ENCODE data around the gene MCAM.

The MCAM gene

DNA sequence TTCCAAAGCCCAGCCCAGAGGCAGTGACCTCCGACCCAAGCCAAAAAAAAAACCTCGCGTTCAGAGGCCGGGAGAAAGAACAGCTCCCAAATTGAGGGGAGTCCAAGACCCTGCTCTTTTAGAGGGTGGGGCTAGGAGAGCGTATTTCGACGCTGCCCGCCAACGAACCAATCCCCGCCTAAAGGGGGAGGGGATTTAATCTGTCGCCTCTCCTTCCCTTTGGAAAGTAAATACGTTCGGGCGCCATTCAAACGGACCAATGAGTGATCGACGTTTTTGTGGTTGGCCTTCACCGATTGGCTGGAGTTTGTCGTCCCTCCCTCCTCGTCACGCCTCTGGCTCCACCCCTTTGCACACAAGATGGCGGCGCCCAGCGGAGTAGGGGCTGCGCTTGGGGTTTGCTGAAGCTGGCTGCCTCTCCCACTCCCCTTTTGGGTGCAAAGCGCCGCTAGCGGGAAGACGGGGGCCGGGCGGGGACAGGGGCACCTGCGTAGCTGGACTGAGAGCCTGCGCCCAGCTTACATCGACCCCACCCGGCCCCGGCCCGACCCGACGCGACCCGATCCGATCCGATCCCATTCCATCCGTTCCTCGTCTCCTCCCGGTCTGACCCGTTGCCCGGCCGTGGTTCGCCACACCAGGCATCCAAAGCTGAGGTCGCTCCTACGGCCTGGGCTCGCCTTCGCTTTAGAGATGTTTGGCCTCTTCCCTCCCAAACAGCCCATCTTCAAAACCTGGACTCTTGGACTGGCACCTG lies 17.4 kb upstream of the MCAM start, which contains the start of gene RNF26:
TSS of gene RNF26 (plus strand) at position 354 of the 757 bp plus-strand sequence. CDS start 596 bp downstream, outside the sequence.
- H3K27ac ChIP-seq: peak within 1 kb of the TSS; percentile 33
- peak; percentile 82 for DNase-seq (ENCODE audit: low read depth, low spot score)

DNA sequence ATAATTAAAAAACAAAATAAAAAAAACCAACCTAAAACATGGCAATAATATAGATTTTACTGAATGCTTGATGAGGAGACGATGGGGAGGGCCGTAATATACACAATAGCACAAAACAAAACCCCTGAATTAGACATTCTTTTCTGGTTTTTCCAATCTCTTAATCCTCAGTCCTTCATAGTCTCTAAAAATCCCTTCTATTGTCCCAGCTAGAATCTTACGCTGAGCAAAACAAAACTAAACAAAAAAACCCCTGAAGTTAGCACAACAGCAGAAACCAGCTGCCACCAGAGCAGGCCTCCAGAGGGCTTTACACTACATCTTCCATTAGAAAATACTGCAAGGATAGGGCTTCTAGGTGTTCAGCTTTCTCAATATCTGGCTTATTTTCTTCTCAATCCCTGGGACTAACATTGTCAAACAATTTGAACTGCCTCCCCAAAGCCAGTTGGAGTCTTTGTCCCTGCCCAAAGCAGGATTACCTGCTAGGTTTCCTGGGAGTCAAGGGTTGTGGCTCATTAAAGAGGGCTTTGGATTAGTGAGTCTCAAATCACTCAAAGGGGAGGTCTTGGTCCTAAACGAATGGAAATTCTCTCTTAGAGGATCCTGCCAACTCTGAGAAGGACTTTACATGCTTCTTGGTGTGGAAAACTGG lies 15.3 kb upstream of the MCAM start:
- DNase-seq (ENCODE audit: low read depth, low spot score): no peak
- no peak overlapping the region for H3K27ac ChIP-seq

DNA sequence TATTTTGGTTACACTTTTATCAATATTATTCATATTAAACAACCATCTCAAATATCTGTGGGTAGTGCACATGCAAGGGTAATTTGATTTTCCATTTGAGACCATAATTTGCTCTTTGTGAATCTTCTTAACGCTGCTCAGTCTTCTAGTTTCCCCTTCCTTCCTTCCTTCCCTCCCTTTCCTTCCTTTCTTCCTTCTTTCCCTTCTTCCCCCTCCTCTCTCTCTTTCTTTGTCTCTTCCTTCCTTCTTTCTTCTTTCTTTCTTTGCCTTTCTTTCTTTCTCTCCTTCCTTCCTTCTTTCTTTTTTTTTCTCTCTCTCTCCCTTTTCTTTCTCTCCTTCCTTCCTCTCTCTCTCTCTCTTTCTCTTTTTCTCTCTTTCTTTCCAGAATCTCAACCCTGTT lies 13.3 kb upstream of the MCAM start:
- DNase-seq (ENCODE audit: low read depth, low spot score): no peak
- no peak overlapping the region for H3K27ac ChIP-seq

DNA sequence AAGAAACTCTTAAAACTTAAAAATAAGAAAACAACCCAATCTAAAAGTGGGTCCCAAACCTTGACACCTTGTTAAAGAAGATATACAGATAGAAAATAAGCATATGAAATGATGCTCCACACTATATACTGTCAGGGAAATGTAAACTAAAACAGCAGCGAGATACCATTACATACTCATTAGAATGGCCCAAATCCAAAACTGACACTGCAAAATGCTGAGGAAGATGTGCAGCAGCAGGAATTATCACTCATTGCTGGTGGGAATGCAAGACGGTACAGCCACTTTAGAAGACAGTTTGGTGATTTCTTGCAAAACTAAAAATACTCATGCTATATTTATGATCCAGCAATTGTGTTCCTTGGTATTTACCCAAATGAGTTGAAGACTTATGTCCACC lies 12.4 kb upstream of the MCAM start:
- H3K27ac ChIP-seq: no peak overlapping the region
- DNase-seq (ENCODE audit: low read depth, low spot score): no peak

DNA sequence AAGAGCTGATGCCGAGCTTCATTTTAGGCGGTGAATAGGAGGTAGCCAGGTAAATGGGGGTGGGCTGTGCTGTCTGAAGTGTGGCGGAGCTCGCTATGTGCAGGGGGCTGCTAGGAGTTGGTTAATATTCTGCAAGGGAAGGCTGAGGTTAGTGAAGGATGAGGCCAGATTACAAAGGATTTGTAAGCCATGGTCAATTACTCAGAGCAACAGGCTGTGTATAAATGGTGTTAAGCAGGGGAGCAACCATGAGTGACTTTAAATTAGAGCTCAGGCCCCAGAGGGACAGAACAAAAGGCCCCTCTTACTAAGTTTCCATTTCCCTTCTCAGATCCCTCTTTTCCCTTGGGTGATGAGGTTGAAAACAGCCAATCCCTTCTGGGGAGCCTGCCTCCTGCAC lies 7.3 kb upstream of the MCAM start:
- no peak overlapping the region for H3K27ac ChIP-seq
- no peak for DNase-seq (ENCODE audit: low read depth, low spot score)

DNA sequence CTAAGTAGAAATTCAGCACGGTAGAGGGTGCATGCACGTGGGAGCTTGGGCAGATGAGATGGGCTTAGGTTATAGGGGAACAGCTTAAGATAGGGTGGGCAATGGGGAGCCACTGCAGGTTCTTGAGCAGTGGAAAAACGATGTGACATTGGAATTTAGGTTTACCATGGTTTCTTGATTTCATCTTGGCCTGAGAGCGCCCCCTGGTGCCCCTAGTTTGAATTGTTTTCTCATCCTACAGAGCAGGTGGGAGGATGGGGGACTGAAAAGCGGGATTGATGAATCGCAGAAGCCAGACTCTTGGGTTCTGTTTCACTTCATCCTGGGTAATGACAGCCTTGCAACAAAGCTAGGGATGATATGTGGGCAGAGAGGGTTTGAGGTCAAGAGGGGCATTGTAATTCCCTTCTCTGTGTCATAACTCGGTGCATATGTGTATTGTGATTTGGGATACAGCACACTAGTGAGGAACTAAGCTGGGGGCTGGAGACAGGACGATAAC lies 6.7 kb upstream of the MCAM start:
- no peak for DNase-seq (ENCODE audit: low read depth, low spot score)
- no peak overlapping the region for H3K27ac ChIP-seq

DNA sequence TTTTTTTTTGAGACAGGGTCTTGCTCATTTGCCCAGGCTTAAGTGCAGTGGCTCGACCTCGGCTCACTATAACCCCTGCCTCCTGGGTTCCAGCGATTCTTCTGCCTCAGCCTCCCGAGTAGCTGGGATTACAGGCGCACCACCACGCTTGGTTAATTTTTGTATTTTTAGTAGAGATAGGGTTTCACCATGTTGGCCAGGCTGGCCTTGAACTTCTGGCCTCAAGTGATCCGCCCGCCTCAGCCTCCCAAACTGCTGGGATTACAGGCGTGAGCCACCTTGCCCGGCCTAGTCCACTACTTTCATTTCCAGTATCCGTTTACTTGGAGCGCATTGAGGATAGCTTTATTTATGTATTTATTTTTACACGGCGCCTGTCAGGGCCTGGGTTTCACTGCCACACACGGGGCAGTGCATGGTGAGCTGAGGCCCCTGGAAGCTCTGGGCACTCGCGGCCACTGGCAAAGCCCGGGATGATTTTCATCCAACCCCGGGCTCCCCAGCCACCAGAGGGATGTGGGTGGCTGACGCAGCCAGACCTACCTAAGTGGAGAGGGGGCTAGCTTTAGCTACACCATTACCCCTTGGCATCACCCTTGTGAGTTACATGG lies 6.1 kb upstream of the MCAM start:
- no peak overlapping the region for H3K27ac ChIP-seq
- no peak for DNase-seq (ENCODE audit: low read depth, low spot score)

DNA sequence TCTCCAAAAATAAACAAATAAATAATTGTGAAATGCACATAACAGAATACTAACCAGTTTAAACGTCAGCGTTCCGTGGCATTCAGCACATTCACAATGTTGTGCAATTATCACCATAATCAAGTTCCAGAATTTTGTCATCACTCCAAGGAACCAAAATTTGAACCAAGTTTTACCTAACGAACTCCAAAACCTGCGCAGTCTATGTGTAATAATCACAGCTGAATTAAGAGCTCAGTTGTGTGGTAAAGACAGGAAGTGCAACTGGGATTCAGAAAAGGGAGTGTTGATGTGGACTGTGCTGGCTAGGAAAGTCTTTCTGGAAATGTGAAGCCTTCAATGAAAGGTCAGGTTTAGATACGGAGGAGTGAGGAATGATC lies 5.4 kb upstream of the MCAM start:
- DNase-seq (ENCODE audit: low read depth, low spot score): no peak
- H3K27ac ChIP-seq: no peak overlapping the region

DNA sequence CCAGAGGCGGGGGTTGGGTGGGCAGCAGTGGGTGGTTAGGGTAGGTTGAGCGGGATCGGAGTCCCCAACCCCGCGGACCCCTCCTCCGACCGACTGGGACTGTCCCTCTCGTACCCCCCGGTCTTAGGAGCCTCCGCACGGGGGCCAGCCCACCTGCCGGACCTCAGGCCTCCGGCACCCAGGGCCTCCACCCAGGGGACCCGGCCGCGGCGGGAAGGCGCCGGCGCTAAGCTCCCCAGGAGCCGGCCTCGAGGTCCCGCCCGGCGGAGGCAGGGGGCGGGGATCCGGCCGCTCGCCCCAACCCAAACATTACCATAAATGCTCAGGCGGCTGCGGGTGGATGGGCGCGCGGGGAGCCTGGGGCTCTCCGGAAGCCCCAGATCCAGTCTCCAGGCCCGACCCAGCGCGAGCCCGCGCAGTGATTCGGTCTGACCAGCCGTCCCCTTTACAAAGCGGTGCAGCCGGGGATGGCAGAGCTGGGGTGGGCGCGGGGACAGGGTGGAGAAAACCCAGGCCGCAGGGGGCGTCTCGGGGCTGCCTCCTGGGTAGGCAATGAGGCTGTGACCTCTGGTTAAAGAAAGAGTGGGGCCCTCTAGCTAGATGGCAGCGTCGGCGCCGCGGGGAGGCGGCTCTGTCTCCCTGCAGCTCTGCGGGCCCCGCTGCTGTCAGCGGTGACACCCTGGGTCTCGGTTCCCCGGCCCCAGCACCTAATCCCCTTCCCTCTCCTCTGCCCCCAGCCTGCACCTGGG lies 4.0 kb upstream of the MCAM start:
- DNase-seq (ENCODE audit: low read depth, low spot score): no peak
- peak overlapping the region; percentile 8 for H3K27ac ChIP-seq

DNA sequence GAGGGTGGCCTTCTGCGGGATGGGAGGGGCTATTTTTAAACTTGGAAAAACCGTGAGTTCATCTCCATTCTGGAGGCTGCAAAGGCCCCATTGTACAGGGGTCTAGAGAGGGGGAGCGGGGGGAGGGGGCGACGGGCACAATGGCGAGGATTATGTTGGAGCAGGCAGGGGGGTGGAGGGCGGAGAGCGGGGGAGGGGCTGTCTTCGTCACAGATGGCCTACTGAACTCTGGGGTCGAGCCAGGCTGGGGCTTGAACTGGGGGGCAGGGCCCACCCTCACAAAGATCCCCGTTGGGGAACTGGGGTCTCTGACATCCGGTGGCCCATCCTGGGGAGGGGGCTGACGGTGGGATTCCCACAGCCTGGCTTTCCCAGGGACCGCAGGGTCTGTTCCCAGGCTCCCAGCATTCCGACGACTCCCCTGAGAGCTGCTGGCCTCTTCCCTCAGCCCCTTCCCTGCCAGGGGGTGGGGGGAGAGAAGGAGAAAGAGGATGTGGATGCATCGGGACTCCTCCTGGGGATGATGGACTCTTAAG lies 3.4 kb upstream of the MCAM start:
- no peak overlapping the region for H3K27ac ChIP-seq
- DNase-seq (ENCODE audit: low read depth, low spot score): no peak

DNA sequence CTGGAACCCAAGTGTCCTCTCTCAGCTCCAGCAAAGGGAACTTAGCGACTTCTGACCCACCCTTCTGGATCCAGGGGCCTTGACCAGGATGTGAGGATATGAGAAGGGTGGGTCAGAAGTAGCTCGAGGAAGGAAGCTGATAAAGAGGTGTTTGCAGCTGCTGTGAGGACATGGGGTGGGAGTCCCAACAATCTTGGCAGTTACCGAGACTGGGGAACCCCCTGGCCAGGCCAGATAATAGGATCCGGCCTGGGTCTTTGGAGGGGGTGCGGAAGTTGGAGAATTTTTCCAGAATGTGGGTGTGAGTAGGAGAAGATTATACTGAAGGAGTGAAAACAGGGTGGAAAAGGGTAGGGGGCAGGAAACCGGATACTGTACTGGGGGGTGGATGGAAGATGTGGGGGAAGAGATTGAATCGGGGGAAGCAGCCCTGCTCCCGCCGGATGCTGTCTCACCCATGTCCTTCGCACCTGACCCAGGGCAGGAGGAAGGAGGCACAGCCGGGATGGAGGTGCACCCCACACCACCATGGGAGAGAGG lies 2.8 kb upstream of the MCAM start:
- no peak for DNase-seq (ENCODE audit: low read depth, low spot score)
- peak overlapping the region; percentile 84 for H3K27ac ChIP-seq

DNA sequence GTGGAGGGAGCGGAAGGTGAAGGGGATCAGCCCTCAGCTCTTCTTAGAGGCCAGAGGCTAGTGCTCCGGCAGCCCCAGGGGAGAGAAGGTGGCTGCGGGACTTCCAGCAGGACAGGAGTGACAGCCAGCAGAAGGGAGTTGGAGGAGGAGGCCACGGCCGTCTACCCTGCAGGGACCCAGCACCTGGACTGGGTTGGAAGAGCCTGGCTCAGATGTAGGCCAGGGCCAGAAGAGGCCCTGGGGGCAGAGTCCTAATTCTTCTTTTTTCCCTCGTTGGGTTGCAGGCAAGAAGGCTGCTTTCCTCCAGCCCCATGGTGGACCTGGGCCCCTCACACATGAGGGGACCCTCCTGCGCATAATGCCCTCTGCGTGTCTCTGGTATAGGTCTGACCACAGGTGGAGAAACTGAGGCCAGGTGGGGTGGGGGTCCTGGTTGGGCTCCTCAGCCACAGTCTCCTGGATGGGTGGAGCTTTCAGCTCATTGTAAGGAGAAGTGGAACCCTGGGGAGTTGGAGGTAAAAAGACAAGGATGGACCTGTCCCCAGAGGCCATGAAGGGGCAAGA lies 2.3 kb upstream of the MCAM start:
- H3K27ac ChIP-seq: peak overlapping the region; percentile 84

DNA sequence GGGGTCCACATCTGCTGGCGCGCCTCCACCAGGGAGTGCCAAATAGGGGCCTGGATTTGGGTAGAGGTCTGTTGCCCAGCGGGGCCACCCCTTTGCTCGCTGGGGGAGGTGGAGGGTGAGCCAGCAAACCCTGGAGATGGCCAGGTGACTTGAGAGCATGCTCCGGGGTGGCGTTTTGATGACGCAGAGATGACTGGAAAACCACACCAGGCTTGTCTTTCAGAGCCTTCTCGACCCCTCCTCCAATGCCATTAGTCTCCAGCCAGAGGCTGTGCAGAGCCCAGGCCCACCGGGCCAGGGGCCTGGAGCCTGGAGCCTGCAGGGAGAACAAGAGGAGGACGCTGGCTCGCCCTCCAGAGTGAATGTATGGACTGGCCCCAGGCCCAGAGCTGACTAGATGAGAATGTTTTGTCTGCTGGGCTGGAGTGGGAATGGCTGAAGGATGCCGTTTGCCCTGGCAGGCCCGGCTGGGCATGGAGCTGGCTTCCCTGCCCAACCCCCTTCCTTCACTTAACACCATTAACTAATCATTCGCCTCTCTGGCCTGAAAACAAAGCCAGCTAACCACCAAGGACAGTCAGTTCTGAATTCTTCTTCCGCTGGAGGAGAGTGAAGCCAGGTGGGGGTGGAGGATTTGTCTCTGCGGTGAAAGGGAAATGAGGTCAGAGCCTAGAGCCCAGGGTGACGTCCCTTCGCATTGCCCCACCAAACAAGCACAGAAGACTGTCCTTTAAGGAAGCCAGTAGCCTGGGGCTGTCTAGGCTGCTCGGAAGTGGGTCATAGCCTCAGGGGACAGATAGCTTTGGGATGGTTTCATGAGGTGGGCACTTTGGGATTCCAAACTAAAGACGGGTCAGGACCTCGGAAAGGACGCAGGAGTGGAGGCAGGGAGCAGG lies 1.6 kb upstream of the MCAM start:
- peak; percentile 37 for DNase-seq (ENCODE audit: low read depth, low spot score)
- H3K27ac ChIP-seq: peak overlapping the region; percentile 84

More for the DNA sequence above, 2.3 kb upstream of the MCAM start:
- no peak for DNase-seq (ENCODE audit: low read depth, low spot score)

DNA sequence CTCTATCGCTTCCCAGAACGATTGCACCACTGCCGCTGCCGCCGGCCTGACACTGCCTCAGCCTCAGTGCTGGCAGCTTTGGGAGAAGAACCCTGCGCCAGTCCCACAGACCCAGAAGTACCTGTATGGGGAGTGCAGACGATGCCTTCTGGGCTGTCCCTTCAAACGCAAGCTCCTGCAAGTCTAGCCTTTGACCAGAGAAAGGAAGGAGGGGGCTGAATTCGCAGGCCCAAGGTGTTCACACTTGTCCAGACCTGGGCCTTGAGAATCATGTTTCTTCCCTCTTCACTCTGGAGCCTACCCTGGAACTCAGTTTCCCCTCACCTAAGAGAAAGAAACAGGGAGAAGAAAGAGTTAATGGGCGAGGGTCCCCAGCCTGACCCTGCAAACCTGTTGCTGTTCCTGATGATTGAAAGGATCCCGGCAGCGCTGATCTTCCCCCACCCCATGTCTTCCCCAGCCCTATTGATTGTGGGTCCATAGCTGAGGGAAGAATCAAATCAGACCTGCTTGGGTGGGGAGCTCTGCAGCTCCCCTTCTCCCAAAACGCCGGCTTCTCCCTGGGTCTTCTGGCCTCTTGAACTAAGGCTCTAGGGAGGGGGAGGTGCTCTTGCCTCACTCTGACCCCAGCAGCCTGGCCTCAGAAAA lies 786 bp upstream of the MCAM start:
- DNase-seq (ENCODE audit: low read depth, low spot score): no peak
- H3K27ac ChIP-seq: peak overlapping the region; percentile 84

DNA sequence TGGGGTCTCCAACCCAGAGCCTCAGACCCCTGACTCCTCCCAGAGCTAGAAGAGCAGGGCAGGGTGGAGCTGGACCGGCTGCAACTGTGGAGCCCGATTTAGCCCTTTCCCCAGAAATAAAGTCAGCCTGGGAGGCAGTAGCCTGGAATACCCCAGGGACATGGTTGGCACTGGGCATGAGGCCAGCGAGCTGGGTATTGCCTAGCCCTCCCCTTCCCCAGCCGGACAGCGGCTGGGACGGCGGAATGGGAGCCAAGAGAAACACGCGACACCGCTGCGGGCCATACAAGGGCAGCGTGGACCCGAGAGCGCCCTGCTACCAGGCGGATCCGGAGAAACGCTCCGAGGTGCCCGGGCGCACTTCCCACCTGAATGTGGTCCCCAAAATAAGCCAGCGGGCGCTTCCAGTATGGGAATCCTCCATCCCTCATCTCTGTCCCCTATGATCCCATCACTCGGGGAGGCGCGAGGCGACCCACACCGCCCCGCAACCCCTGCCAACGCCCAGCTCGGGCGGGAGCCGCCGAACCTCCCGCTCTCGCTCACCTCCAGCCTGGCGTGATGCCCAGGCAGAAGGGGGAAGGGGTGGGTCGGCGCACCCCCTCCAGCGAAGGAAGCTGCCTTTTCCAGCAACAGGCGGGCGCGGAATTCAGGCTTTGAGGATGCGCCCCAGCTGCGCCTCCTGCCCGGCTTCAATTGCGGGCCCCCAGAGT lies 758 bp downstream of the MCAM start:
- peak overlapping the region; percentile 84 for H3K27ac ChIP-seq
- DNase-seq (ENCODE audit: low read depth, low spot score): no peak

DNA sequence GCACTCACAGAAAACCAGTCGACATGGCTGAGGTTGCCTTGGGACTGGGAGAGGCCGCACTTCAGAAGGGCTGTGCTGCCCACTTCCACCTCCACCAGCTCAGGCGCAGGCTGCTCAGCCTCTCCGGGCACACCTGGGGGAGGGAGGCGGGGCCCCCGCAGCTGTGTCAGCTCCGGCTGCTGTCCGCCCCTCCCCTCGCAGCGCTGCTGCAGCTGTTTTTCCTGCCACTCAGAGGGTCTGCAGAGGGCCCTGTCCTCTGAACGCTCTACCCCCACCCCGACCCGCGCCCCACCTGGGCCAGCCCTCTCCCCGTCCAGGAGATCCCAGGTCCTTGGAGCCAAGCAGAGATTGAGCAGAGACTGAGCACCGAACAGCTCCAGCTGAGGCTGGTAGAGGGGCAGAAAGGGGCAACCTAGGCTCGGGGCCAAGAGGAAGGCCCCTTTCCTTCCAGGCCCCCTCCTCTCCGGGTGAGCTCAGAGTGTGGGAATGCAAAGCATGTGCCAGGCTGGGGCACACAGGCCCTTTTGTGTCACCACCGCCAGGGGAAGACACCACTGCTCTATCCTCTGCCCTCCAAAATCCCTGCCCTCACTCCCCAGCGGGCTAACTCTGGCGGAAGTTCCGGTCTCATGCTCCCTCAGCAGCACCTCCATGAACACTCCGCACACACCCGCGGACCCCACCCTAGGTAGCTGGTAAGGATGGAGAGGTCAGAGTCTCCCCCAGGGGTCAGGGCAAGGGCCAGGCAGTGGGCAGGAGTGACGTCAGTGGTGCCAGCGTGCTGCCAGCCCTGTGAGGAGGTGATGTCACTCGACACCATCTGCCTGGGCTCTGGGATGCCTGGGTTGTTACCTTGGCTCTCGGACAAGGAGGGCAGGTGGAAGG lies 1.6 kb downstream of the MCAM start:
- H3K27ac ChIP-seq: peak overlapping the region; percentile 40
- no peak for DNase-seq (ENCODE audit: low read depth, low spot score)

DNA sequence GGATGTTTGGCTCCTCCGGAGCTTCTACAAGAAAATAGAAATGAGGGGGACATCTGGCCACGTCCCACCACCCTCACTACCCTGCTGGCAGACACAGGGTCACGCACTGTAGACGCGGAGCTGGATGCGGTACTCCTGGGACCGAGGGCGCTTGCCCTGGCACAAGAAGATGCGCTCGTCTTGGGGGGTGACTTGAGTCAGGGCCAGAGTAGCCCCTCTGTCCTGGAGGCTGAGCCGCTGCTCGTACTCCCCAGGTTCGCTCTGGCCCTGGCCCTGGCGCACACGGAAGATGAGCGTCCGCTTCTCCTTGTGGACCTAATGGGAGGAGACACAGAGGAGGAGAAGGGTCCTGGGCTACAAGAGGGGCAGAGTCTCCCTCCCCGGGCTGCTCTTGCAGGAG lies 2.2 kb downstream of the MCAM start:
- DNase-seq (ENCODE audit: low read depth, low spot score): no peak
- H3K27ac ChIP-seq: no peak overlapping the region
